Spinal cord (tissue), 10 donors: ENCODE measurements around the gene OPN1MW3. TPM values are rescaled to one million over a fixed set of nuclear protein-coding genes. Genes with fewer than 3 reads are reported as not detected.

ENCODE experiments used
- DNase-seq, 6 donors: peaks; one replicate each; pipeline versions ENCODE4 v3.0.0 to v3.0.0-alpha.2; 2013 to 2015; ENCODE audit warnings: low spot score in 6 of 6, low read depth in 4 of 6
- H3K27ac ChIP-seq: one replicate; pipeline ENCODE4 v1.5.1; 2013; ENCODE audit warnings: low read depth, low read length, control low read depth
- H3K27me3 ChIP-seq: one replicate; pipeline ENCODE4 v1.6.1; 2013; ENCODE audit warnings: low read length; ENCODE audit not compliant: control insufficient read depth, insufficient read depth
- H3K36me3 ChIP-seq: one replicate; pipeline ENCODE4 v1.6.1; 2013; ENCODE audit warnings: low read length; ENCODE audit not compliant: control insufficient read depth, insufficient read depth
- H3K4me1 ChIP-seq: one replicate; pipeline ENCODE4 v1.6.1; 2013; ENCODE audit warnings: low read length; ENCODE audit not compliant: control insufficient read depth, insufficient read depth
- H3K4me3 ChIP-seq: one replicate; pipeline ENCODE4 v1.5.1; 2013; ENCODE audit warnings: low read depth, low read length, control low read depth
- H3K9me3 ChIP-seq: one replicate; pipeline ENCODE4 v1.6.1; 2013; ENCODE audit warnings: low read length; ENCODE audit not compliant: control insufficient read depth, insufficient read depth
- WGBS: methylation state at CpG from one replicate; pipeline ENCODE4 v1.1.5; 2013; ENCODE audit warnings: missing lambda C conversion rate; ENCODE audit not compliant: insufficient coverage; 5-methylcytosine and 5-hydroxymethylcytosine counted together
- polyA plus RNA-seq, 2 donors: library from polyadenylated mRNA; unstranded; fragments of 120-200 nt; gene quantifications; one replicate each; pipeline ENCODE4 v1.2.1, GENCODE V29; 2013; ENCODE audit not compliant: insufficient read length in 2 of 2
- total RNA-seq, 2 donors: library from RNA; depleted of rRNA in 1 of 2; stranded (reverse); fragments of 120-200 nt in 1 of 2; fragments of >200 nt in 1 of 2; gene quantifications; one replicate each; pipeline versions ENCODE4 v1.2.3 to v1.2.4, GENCODE V29; 2013 to 2014
- donor health status: healthy.

OPN1MW3 gene
- total and polyA plus RNA-seq, 4 donors: not detected

DNA sequence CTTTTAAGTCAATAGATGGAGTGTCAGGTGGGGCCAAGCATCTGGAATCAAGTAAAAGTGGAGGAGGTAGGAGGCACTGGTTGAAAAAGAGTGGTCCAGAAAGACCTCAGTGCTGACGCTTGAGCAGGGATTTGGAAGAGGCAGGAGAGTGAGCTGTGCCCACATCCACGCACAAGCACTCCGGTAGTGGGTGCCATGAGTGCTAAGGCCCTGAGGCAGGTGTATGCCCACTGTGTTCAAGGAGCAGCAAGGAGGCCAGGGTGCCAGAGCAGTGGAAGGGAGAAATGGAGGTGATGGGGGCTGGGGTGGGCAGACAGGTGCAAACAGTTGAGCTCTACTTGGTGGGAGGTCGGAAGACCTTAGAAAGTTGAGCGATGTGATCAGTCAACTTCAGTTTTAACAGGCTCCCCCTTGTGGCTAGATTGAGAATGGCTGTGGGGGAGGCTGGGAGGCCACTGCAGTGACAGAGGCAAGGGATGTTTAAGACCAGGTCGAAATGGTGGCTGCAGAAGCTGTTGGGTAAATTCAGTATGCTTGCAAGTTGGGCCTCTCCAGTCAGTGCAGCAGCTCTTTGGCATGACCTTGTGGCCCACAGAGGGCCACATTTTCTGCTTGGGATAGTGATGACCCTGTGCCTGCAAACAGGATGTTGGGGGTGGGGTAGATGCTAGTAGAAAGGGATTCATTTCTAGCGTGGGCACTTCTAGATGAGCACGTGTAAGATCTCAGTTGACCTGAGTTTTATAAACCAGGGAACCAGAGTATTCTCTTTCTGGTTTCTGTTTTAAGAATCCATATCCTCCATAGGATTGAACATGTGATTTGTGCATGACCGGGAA lies 50.9 kb downstream of the OPN1MW3 start:
- H3K27me3 ChIP-seq: no peaks in the 10 kb centered on the region
- peak in 2 of 6 donors; percentile 58 to 59 for DNase-seq
- 68% methylated on average over 9 of the region's 9 CpGs for WGBS

GRCh38 chrX:154309041-154309775 lies 51.8 kb downstream of the OPN1MW3 start:
- Histone ChIP-seq H3K4me3 (no peak overlapping the region), H3K36me3 (no peaks in the 10 kb centered on the region), H3K27ac (no peak overlapping the region), H3K9me3 (no peaks in the 10 kb centered on the region), H3K4me1 (peaks cover 17% of the 10 kb centered on the region), H3K27me3 (no peaks in the 10 kb centered on the region)
- 69% methylated on average over 15 of the region's 16 CpGs for WGBS
- DNase-seq: no peak

More for the DNA sequence above, 50.9 kb downstream of the OPN1MW3 start:
- H3K4me3 ChIP-seq: no peak overlapping the region
- no peaks in the 10 kb centered on the region for H3K36me3 ChIP-seq
- H3K27ac ChIP-seq: no peak overlapping the region
- no peaks in the 10 kb centered on the region for H3K9me3 ChIP-seq
- peaks cover 22% of the 10 kb centered on the region for H3K4me1 ChIP-seq

GRCh38 chrX:154310616-154311536 lies 53.5 kb downstream of the OPN1MW3 start:
- Histone ChIP-seq H3K4me1 (peaks cover 3% of the 10 kb centered on the region), H3K27ac (no peak overlapping the region), H3K27me3 (no peaks in the 10 kb centered on the region), H3K36me3 (no peaks in the 10 kb centered on the region), H3K9me3 (no peaks in the 10 kb centered on the region), H3K4me3 (no peak overlapping the region)
- WGBS: 65% methylated on average over 18 of the region's 19 CpGs
- no peak for DNase-seq

DNA sequence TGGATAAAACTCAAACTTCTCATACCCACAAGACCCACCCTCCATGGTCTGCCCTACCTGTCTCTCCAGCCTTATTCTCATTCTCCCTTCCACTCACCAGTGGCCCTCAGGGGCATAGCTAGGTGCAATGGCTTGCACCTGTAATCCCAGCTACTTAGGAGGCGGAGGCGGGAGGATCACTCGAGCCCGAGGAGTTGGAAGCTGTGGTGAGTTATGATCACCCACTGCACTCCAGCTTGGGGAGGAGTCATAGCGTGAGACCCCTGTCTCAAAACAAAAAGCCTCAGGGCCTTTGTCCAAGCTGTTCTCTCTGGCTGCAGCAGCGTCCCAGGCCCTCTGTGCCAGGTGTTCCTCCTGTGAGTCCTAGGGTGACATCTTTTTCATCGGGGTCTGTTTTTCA lies 54.7 kb downstream of the OPN1MW3 start:
- no peak overlapping the region for H3K27ac ChIP-seq
- no peaks in the 10 kb centered on the region for H3K9me3 ChIP-seq
- no peak for DNase-seq
- no peaks in the 10 kb centered on the region for H3K27me3 ChIP-seq
- WGBS: 68% methylated on average over 3 of the region's 7 CpGs
- no peaks in the 10 kb centered on the region for H3K4me1 ChIP-seq
- no peak overlapping the region for H3K4me3 ChIP-seq
- H3K36me3 ChIP-seq: no peaks in the 10 kb centered on the region

GRCh38 chrX:154313147-154313546 lies 55.8 kb downstream of the OPN1MW3 start:
- H3K4me3 ChIP-seq: no peak overlapping the region
- no peaks in the 10 kb centered on the region for H3K4me1 ChIP-seq
- no peak overlapping the region for H3K27ac ChIP-seq
- H3K36me3 ChIP-seq: no peaks in the 10 kb centered on the region
- no peaks in the 10 kb centered on the region for H3K9me3 ChIP-seq
- no peaks in the 10 kb centered on the region for H3K27me3 ChIP-seq
- no peak for DNase-seq
- 65% methylated on average over 3 of the region's 5 CpGs for WGBS

- 56% methylated on average over 3 of the region's 3 CpGs for WGBS
- DNase-seq: no peak
- Histone ChIP-seq H3K4me1 (no peaks in the 10 kb centered on the region), H3K9me3 (no peaks in the 10 kb centered on the region), H3K36me3 (no peaks in the 10 kb centered on the region), H3K4me3 (no peak overlapping the region), H3K27ac (no peak overlapping the region), H3K27me3 (no peaks in the 10 kb centered on the region)
Measured at GRCh38 chrX:154315416-154315815, 58.0 kb downstream of the OPN1MW3 start.

- 28% methylated on average over 7 of the region's 7 CpGs for WGBS
- DNase-seq: peak in 2 of 6 donors; percentile 46 to 48
- Histone ChIP-seq H3K9me3 (no peaks in the 10 kb centered on the region), H3K36me3 (no peaks in the 10 kb centered on the region), H3K27me3 (no peaks in the 10 kb centered on the region), H3K4me1 (no peaks in the 10 kb centered on the region), H3K27ac (no peak overlapping the region), H3K4me3 (no peak overlapping the region)
Measured at GRCh38 chrX:154317391-154317995, 60.1 kb downstream of the OPN1MW3 start.

- Histone ChIP-seq H3K36me3 (no peaks in the 10 kb centered on the region), H3K4me1 (no peaks in the 10 kb centered on the region), H3K4me3 (no peak overlapping the region), H3K9me3 (no peaks in the 10 kb centered on the region), H3K27me3 (no peaks in the 10 kb centered on the region), H3K27ac (no peak overlapping the region)
- DNase-seq: no peak
- WGBS: 85% methylated on average over 8 of the region's 11 CpGs
Measured at GRCh38 chrX:154320406-154320805, 63.0 kb downstream of the OPN1MW3 start.
